ENCODE results near the gene PLPPR2. TPM values are rescaled to one million over a fixed set of nuclear protein-coding genes. Genes with fewer than 3 reads are reported as not detected.
"Not testable (repeated sequence)": the region's sequence is repeated elsewhere in the genome, so short reads cannot be mapped to it uniquely, and the experiment has no call there.

The PLPPR2 gene
- polyA plus RNA-seq, 1 donor from 2014 or later, result 44.1 TPM

GRCh38 chr19:11331502-11331901 lies 23.7 kb upstream of the PLPPR2 start:
- Histone ChIP-seq H3K4me3 (ENCODE audit: low read length) (no peak overlapping the region), H3K9me2 (ENCODE audit: insufficient read depth, low read length) (no peaks in the 10 kb centered on the region), H3K36me3 (ENCODE audit: insufficient read depth, low read length) (peaks cover 19% of the 10 kb centered on the region), H3K27ac (ENCODE audit: low read length) (no peak overlapping the region), H3K27me3 (ENCODE audit: insufficient read depth, low read depth, low read length) (no peaks in the 10 kb centered on the region), H4K20me1 (ENCODE audit: insufficient read depth) (no peaks in the 10 kb centered on the region), H3K4me2 (ENCODE audit: low read length) (no peak overlapping the region), H3K9ac (ENCODE audit: low read length) (no peak overlapping the region), H3F3A (ENCODE audit: insufficient read depth, low read length, poor library complexity, severe bottlenecking) (no peaks in the 10 kb centered on the region), H3K9me3 (ENCODE audit: low read length) (peaks cover 4% of the 10 kb centered on the region), H2AFZ (ENCODE audit: low read depth, low read length) (no peak overlapping the region), H3K79me2 (replicated peaks; ENCODE audit: insufficient read depth, low read length) (no peaks in the 10 kb centered on the region)
- no peak for TF ChIP-seq SMC3 (conservative IDR thresholded peaks at IDR 0.05; ENCODE audit: poor library complexity)
- no peak for TF ChIP-seq TAF1 (IDR thresholded peaks at IDR 0.05; ENCODE audit: low read depth)
- no peak for TF ChIP-seq EP300 (conservative IDR thresholded peaks at IDR 0.05; ENCODE audit: poor library complexity, severe bottlenecking)
- no peak for TF ChIP-seq POLR2AphosphoS5 (IDR thresholded peaks at IDR 0.05)

GRCh38 chr19:11332822-11333221 lies 22.4 kb upstream of the PLPPR2 start:
- H3K36me3 ChIP-seq (ENCODE audit: insufficient read depth, low read length), result peaks cover 19% of the 10 kb centered on the region

GRCh38 chr19:11333838-11334237 lies 21.4 kb upstream of the PLPPR2 start:
- not testable (repeated sequence) for H3F3A ChIP-seq (ENCODE audit: insufficient read depth, low read length, poor library complexity, severe bottlenecking); H3K27ac ChIP-seq (ENCODE audit: low read length); H3K79me2 ChIP-seq (replicated peaks; ENCODE audit: insufficient read depth, low read length); H3K27me3 ChIP-seq (ENCODE audit: insufficient read depth, low read depth, low read length); H3K4me2 ChIP-seq (ENCODE audit: low read length); H2AFZ ChIP-seq (ENCODE audit: low read depth, low read length); H3K9ac ChIP-seq (ENCODE audit: low read length); H3K4me3 ChIP-seq (ENCODE audit: low read length); H3K9me2 ChIP-seq (ENCODE audit: insufficient read depth, low read length); H3K9me3 ChIP-seq (ENCODE audit: low read length); H4K20me1 ChIP-seq (ENCODE audit: insufficient read depth)
- peaks cover 19% of the 10 kb centered on the region for H3K36me3 ChIP-seq (ENCODE audit: insufficient read depth, low read length)

More at GRCh38 chr19:11332822-11333221, 22.4 kb upstream of the PLPPR2 start:
- no peak overlapping the region for H3K4me2 ChIP-seq (ENCODE audit: low read length)
- H2AFZ ChIP-seq (ENCODE audit: low read depth, low read length), result no peak overlapping the region
- H3K79me2 ChIP-seq (replicated peaks; ENCODE audit: insufficient read depth, low read length), result peaks cover under 1% of the 10 kb centered on the region
- no peaks in the 10 kb centered on the region for H3F3A ChIP-seq (ENCODE audit: insufficient read depth, low read length, poor library complexity, severe bottlenecking)
- no peak overlapping the region for H3K4me3 ChIP-seq (ENCODE audit: low read length)
- no peak overlapping the region for H3K9ac ChIP-seq (ENCODE audit: low read length)
- no peaks in the 10 kb centered on the region for H4K20me1 ChIP-seq (ENCODE audit: insufficient read depth)
- no peak overlapping the region for H3K27ac ChIP-seq (ENCODE audit: low read length)
- H3K9me3 ChIP-seq (ENCODE audit: low read length), result peaks cover 4% of the 10 kb centered on the region
- H3K9me2 ChIP-seq (ENCODE audit: insufficient read depth, low read length), result no peaks in the 10 kb centered on the region
- H3K27me3 ChIP-seq (ENCODE audit: insufficient read depth, low read depth, low read length), result no peaks in the 10 kb centered on the region
- TF ChIP-seq MXI1 (conservative IDR thresholded peaks at IDR 0.05; ENCODE audit: poor library complexity, severe bottlenecking), result no peak
- no peak for TF ChIP-seq SMC3 (conservative IDR thresholded peaks at IDR 0.05; ENCODE audit: poor library complexity)
- TF ChIP-seq EZH2 (IDR thresholded peaks at IDR 0.05; ENCODE audit: borderline replicate concordance, insufficient read depth, low read length, poor library complexity, severe bottlenecking), result no peak
- TF ChIP-seq EP300 (conservative IDR thresholded peaks at IDR 0.05; ENCODE audit: poor library complexity, severe bottlenecking), result no peak
- TF ChIP-seq RAD21 (conservative IDR thresholded peaks at IDR 0.05), result no peak
- TF ChIP-seq TAF1 (IDR thresholded peaks at IDR 0.05; ENCODE audit: low read depth), result no peak
- no peak for TF ChIP-seq CTCF (IDR thresholded peaks at IDR 0.05; ENCODE audit: poor library complexity, severe bottlenecking)
